ENCODE measurements around the gene MSANTD2. TPM values are rescaled to one million over a fixed set of nuclear protein-coding genes. Genes with fewer than 3 reads are reported as not detected.
A peak's percentile ranks its signal among the peaks of the same experiment; 100 is the strongest.

Gene MSANTD2
- polyA plus RNA-seq, 1 donor = 49.5 TPM

GRCh38 chr11:124756033-124756752, 44.0 kb downstream of the MSANTD2 start:
- no peak for DNase-seq

GRCh38 chr11:124754710-124755109, 45.5 kb downstream of the MSANTD2 start:
- no peak for DNase-seq

GRCh38 chr11:124754309-124754708, 45.9 kb downstream of the MSANTD2 start:
- no peak for DNase-seq

GRCh38 chr11:124753624-124754023, 46.6 kb downstream of the MSANTD2 start:
- no peak for DNase-seq

- DNase-seq = no peak
Measured at GRCh38 chr11:124753205-124753604, 47.0 kb downstream of the MSANTD2 start.

- DNase-seq = no peak
Measured at GRCh38 chr11:124752471-124753102, 47.6 kb downstream of the MSANTD2 start.

- DNase-seq = no peak
Measured at GRCh38 chr11:124751741-124752470, 48.3 kb downstream of the MSANTD2 start, which contains the start of gene VSIG2. Gene VSIG2 (minus strand): TSS chr11:124752255. CDS start chr11:124752137, 118 bp downstream.

GRCh38 chr11:124751391-124751740, 48.8 kb downstream of the MSANTD2 start:
- DNase-seq = no peak

GRCh38 chr11:124749912-124750311, 50.3 kb downstream of the MSANTD2 start:
- DNase-seq = no peak

DNA sequence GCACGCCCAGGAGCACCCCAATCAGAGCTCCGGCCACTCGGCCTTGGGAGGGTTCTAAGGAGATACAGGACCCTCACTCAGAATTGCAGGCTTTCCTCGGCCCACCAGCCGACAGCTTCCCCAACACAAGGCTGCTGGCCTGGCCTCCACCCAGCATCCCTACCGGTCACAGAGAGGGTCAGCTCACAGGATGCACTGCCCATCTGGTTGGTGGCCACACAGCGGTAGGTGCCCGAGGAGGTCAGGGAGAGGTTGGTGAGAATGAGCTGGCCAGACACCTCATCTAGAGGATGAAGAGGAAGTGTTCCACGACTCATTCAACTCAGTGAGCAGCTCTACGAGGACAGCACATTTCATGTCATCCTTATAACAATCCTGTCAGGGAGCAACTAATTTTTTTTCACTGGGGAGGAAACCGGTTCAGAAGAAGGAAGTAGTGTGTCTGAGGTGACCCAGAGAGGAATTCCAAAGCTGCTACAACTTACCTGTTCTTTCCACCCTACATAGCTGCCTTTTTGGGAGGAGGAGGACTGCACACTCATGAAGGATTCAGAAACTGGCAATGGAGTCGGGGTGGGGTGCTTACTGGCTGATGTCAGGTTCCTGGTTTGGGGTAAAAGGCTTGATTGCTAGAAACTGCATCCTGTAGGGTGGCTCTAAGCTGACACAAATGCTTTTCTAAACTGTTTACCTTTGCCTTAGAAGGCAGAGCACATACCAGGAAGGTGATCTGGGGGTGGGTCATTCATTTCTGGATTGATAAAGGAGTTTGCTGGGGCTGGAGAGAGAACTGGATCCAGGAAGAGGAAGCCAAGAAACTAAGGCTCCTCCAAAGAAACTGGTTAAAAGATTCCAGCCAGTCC, 51.5 kb downstream of the MSANTD2 start:
- no peak for DNase-seq

DNA sequence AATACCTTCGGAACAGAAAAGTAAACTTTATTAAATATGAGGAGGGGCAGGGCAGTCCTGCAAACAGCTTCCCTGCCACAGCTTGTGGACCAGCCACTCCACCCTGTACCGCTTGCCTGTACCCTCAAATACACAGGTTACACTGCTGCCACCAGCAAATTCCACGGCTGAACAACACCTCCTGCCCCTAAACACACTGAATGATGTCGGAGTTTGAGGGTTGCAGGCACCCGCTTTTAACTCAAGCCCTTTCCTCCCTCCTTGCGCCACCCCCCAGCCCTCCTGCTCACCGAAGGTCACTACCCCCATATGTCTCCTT, 52.1 kb downstream of the MSANTD2 start:
- no peak for DNase-seq

- no peak for DNase-seq
Measured at GRCh38 chr11:124747406-124748099, 52.7 kb downstream of the MSANTD2 start.

- DNase-seq = peak; percentile 57
Measured at GRCh38 chr11:124746621-124747243, 53.5 kb downstream of the MSANTD2 start.

DNA sequence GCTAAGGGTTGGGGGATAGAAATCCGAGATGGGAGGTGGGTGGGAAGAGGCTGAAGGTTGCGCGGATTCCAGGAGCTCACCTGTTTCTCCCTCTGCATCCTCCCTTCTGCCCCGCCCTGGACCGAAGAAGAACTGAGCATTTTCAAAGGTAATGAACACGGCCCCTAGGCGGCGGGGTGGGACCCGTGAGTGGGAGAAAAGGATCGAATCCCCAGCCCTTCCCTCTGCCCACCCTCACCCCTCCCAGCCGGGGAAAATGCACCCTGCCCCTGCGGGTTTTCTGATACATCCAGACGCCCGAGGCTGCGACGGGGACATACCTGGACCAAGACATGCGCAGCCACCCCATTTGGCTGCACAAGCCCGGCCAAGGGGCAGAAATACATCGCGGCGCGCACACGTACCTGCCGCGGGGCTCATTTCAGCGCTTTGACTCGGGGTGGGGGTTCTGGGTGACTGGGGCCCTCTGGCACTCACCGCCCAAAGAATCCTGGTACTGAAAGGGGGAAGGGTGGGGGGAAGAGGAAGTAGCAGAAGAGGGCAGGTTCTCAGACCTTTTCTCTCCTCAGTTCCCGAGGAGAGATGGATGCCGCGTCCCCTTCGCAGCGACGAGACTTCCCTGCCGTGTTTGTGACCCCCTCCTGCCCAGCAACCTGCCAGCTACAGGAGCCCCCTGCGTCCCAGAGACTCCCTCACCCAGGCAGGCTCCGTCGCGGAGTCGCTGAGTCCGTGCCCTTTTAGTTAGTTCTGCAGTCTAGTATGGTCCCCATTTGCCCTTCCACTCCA, 54.2 kb downstream of the MSANTD2 start:
- no peak for DNase-seq

DNA sequence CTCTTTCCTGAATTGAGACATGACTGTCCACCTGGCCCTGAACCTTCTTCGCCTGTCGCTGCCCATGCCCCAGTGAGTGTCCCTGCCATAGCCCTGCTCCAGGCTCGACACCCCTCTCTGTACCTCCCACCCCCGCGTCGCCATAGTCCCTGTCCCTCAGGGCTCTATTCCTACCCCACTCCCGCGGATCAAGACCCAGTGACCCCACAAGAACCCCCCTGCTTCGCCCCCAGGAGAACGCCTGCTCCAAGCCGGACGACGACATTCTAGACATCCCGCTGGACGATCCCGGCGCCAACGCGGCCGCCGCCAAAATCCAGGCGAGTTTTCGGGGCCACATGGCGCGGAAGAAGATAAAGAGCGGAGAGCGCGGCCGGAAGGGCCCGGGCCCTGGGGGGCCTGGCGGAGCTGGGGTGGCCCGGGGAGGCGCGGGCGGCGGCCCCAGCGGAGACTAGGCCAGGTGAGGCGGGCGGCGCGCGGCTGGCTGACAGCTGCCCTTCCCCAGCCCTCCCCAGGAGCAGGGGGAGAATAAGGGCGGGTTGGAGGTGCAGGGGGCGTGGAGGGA, 54.9 kb downstream of the MSANTD2 start:
- no peak for DNase-seq

DNA sequence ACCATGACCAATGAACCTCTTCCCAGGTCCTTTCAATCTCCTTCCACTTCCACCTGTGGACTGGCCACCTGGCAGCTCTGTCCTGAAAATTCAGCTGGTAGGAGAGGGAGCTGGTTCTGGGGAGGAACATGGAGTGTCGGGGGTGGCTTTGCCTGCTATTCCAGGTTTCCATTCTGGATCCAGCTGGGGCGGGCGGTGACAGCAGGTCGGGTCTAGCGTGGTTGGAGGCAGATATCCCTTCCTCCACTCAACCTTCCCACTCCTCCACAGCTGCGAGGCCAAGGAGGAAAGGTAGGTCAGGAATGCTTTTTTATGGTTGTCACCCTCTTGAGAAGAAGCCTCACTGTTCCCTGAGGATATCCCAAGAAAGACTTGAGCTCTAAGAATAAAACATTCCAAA, 57.2 kb downstream of the MSANTD2 start:
- no peak for DNase-seq

GRCh38 chr11:124742555-124742954, 57.7 kb downstream of the MSANTD2 start:
- no peak for DNase-seq

- DNase-seq = no peak
Measured at GRCh38 chr11:124740277-124740882, 59.8 kb downstream of the MSANTD2 start.

DNA sequence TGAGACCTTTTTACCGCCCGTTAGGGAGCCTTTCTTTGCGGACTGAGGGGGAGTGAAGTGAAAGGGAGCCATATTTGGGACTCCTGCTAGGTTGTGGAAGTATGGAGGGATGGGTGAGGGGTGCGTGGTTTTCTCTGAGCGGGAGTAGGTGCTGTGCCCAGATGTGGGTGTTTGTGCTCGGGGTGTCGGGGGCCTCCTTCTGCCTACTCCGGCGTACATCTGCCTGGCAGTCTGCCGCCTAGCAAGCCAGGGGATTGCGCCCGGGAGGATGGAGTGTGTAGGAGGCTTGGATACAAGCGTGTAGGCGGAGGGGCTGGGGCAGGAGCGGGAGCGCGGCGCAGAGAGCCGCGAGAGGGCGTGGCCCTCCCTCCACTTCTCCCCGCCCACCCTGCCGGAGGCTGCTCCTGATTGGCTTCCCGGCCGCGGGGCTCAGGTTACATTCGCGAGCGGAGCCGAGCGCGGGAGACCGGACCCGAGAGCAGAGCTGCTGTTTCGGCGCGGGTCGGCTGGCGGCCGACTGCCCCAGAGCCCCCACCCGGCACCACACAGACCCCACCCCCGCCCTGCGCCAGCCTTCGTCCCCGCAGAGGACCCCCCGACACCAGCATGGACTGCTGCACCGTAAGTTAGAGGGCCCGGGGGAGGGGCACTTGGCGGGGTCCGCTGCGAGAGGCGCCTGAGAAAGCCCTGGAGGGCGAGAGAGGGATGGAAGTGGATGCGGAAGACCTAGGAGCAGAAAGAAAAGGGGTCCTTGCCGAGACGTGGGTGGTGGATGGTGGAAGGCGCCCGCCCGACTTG, 60.5 kb downstream of the MSANTD2 start, which contains the start of gene NRGN:
NRGN (plus strand) TSS at position 464 of the 798 bp plus-strand sequence; CDS start at position 607, 143 bp downstream.
- DNase-seq = peak; percentile 94
